Neural progenitor cell (in vitro differentiated cells): ENCODE measurements around the gene STRADA.

Experiments
- CTCF ChIP-seq: fragments of 200-600 bp; sonication (generic); IDR thresholded peaks from 2 replicates; pipeline ENCODE4 v1.5.1; 2017; ENCODE audit warnings: antibody characterized with exemption, mild to moderate bottlenecking
- EZH2phosphoT487 ChIP-seq: fragments of 200-600 bp; sonication (generic); IDR thresholded peaks from 2 replicates; pipeline ENCODE4 v1.6.1; 2017; ENCODE audit warnings: antibody characterized with exemption

- TF ChIP-seq CTCF (no peak), EZH2phosphoT487 (no peak)
Measured at GRCh38 chr17:63695889-63696288, 45.7 kb downstream of the STRADA start.
